GM21717 (cell line): Measurements from ENCODE around the gene ZNF436.

Experiments
- ATAC-seq: cut with Tn5 transposase; IDR thresholded peaks from one replicate; pipeline ENCODE4 v1.9.1; 2021; ENCODE audit warnings: mild to moderate bottlenecking, moderate library complexity; ENCODE audit not compliant: unreplicated experiment

Gene ZNF436

DNA sequence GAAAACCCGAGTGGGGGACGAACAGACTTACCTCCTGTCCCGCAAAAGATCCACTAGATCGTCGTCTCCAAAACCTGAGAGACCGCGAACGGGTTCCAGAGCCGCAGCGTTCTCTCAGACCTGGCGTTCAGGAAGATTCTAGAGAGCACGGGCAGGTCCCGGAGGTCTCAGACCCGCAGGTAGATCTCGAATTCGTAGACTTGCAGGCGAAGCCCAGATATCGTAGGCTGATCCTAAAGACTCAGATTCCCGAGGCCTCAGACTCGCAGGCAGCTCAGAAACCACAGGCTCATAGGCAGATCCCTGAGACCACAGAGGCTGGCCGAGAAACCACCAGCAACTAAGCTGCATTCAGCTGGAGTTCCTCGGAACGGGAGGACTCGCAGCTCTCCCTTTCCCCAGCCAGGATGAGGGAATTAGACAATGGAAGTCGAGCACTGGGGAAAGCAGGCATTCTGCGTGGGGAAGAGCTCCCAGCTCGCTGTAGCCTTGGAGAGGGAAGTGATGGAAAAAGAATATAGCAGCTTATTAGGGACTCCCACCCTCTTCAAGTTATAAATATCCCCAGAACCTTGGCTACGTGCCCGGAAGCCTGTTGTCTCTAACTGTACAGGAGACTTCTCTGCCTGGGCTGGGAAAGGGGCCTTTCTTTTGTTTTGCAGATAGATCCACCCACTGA lies at the start of gene ZNF436:
Gene ZNF436, minus strand, starts transcription at position 502 of the 679 bp plus-strand sequence. CDS start 1,831 bp downstream, outside the sequence.
- ATAC-seq: no peak

DNA sequence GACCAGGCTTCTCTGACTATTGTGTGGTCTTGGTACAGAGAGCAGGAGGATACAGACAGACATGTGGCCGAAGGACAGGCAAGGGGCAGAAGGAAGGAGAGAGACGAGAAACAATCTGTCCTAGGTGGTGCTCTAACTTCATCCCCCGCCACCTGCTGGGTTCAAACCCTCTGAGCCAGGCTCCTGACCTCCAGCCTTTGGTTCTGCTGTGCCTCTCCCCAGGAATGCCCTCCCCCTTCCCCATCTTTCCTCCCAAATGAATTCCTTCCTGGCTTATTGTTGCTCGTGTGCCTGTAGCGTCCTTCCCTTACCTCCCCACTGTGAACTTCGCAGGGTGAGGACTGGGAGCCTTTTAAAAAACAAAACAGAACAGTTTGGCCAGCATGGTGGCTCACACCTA lies 49.5 kb upstream of the ZNF436 start:
- no peak for ATAC-seq

- ATAC-seq: no peak
These were observed 47.9 kb upstream of the ZNF436 start for GRCh38 chr1:23417570-23417969.

- no peak for ATAC-seq
These were observed 47.3 kb upstream of the ZNF436 start for GRCh38 chr1:23416964-23417363.

DNA sequence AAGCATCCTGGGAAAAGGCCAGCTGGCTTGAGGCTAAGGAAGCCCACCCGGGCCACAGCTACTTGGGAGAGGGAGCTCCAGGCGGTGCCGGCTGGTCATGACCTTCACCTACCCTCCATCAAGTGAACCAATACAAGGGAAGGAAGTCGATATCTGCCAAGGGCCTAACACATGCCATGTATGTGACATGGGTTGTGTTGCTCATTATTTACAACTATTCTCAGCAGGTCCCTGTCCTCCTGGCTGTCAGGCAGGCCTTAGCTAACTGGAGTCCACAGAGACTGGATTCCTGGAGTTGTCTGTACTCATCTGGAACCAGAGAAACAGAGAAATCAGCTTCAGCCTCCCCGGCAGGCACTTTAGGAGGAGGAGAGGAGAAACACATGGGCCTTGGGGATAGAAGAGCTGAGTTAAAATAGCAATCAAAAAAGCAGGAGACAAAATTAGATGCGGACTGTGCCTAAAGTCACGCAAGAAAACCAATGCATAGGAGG lies 39.2 kb upstream of the ZNF436 start:
- no peak for ATAC-seq

GRCh38 chr1:23407016-23407630 lies 37.5 kb upstream of the ZNF436 start:
- ATAC-seq: no peak

- no peak for ATAC-seq
These were observed 36.3 kb upstream of the ZNF436 start for GRCh38 chr1:23405946-23406345.

- no peak for ATAC-seq
These were observed 34.3 kb upstream of the ZNF436 start for GRCh38 chr1:23403735-23404486.

DNA sequence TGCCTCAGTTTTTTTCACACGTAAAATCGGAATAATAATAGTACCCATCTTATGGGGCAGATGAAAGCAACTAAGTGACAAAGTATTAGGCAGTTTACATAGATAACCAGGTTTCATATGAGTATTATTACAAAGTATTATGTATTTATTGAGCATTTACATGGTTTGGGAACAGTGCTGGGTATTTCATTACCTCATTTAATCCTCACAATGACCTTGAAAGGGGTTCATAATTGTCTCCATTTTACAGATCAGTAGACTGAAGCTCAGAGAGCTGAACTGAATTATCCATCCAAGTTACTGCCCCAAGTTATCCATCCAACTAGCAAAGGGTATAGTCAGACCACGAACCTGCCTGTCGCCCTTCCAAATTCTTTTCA lies 33.7 kb upstream of the ZNF436 start:
- ATAC-seq: no peak

DNA sequence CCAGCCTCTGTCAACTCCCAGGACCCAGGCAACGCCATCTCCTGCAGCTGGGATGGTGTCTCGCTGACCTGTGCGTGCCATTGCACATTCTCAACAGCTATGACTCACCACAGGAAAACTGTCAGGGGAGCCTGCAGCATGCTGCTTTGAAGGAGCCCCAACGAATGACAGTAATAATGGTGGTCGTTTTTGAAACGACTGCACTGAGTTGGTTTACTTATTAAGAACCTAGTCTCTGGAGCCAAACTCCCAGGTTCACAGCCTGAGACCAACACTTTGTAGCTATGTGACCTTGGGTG lies 33.4 kb upstream of the ZNF436 start:
- no peak for ATAC-seq

DNA sequence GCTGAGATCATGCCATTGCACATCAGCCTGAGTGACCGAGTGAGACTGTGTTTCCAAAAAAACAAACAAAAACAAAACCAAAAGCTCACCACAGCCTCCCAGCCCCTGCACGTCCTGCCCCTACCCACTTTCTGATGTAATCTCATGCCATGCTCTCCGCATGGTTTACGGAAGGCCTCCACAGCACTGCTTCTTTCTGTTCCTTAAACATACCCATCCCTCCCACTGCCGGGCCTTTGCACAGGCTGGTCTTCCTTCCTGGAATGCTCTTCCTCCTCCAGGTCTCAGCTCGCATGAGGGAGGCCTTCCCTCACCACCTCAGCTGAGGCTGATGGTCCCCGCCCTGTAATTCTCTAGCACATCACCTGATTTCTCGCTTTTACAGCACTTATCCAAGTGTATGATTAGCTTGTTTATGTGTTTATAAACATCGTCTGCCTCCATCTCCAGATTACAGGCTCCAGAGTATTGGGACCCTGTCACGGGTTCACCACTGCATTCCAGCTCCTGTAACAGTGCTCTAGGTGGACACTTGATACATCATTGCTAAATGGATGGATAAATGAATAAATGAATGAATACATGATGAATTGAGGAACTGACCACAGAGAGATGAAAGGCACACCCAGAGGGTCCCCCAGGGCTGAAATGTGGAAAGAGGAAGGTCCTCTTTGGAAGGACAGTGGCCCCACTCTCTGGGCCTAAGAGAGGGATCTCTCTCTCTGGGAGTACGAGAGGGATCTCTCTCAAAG lies 32.8 kb upstream of the ZNF436 start:
- ATAC-seq: no peak

DNA sequence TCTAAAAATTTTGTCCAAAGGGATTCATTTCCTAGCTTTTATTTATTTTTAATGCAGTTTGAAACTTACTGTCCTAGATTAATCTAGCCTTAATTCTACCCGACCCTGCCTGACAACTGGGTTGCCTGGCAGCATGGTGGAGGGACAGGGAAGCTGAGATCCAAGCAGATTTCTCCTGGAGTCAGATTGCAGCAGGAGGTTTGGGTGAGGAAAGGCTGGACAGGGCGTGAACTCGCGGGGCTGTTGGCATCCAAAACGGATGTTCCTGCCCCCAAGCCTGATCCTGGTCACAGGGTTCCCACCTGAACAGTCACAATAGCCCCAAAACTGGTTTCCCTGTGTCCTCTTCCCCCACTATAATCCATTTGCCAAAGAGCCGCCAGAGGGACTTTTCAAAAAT lies 31.7 kb upstream of the ZNF436 start:
- no peak for ATAC-seq

GRCh38 chr1:23400324-23401114 lies 30.9 kb upstream of the ZNF436 start:
- no peak for ATAC-seq

GRCh38 chr1:23399229-23399628 lies 29.6 kb upstream of the ZNF436 start:
- no peak for ATAC-seq

- ATAC-seq: no peak
These were observed 28.3 kb upstream of the ZNF436 start for GRCh38 chr1:23397908-23398307.

DNA sequence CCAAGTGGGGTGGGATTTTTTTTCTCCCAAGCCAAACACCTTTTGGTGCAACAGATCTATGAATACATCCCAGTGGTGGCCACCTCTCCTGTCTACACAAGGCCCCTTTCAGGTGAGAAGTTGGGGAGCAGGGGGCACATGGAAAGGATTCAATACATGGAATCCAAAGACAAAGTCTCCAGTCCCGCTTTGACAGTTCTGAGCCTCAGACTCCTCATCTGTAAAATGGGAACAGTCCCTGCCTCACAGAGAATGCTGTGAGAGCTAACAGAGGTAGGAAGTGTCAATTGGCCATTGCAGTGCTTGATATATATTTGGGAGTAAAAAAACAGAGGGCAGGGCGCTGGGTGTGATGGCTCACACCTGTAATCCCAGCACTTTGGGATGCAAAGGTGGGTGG lies 26.7 kb upstream of the ZNF436 start:
- no peak for ATAC-seq

- ATAC-seq: no peak
These were observed 26.2 kb upstream of the ZNF436 start for GRCh38 chr1:23395849-23396248.

DNA sequence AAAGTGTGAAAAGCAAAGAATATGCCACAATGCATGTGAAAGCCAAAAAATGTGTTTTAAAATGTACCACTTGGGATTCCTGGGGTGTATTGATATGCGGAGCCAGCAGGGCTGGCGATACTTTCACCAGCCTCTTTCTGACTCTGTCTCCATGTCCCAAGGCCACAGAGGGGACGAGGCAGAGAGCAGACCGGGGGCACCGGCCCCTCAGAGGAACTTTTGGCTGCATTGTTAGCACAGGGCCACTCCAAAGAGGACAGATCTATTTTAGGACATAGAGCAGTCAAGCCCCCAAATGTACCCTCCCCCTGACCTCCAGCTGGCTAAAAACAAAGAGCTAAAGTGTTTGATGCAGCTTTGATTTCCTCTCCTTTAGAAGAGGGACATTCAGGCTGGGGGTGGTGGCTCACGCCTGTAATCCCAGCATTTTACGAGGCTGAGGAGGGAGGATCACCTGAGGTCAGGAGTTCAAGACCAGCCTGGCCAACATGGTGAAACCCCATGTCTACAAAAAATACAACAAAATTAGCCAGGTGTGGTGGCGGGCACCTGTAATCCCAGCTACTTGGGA lies 25.6 kb upstream of the ZNF436 start:
- ATAC-seq: no peak

- ATAC-seq: no peak
These were observed 25.0 kb upstream of the ZNF436 start for GRCh38 chr1:23394684-23395083.

GRCh38 chr1:23394181-23394580 lies 24.5 kb upstream of the ZNF436 start:
- no peak for ATAC-seq
